Loucy (cell line): ENCODE data around the gene RERE.

Source experiments
- H2AFZ ChIP-seq: fragments of 200-600 bp; sonication (generic); 2 replicates; pipeline ENCODE4 v1.6.0; 2016; ENCODE audit warnings: antibody characterized with exemption, mild to moderate bottlenecking, low read length, moderate library complexity
- H3F3A ChIP-seq: fragments of 200-600 bp; 2 replicates; pipeline ENCODE4 v1.6.0; 2016; ENCODE audit warnings: antibody characterized with exemption, low read depth, mild to moderate bottlenecking
- H3K27me3 ChIP-seq: fragments of 200-600 bp; sonication (generic); 2 replicates; pipeline ENCODE4 v1.6.1; 2014; ENCODE audit warnings: low read length, mild to moderate bottlenecking; ENCODE audit not compliant: insufficient read depth, poor library complexity, severe bottlenecking
- H3K36me3 ChIP-seq: fragments of 200-600 bp; sonication (generic); 2 replicates; pipeline ENCODE4 v1.6.1; 2016; ENCODE audit warnings: low read length; ENCODE audit not compliant: insufficient read depth
- H3K4me1 ChIP-seq: fragments of 200-600 bp; sonication (generic); 2 replicates; pipeline ENCODE4 v1.5.1; 2014; ENCODE audit warnings: low read length, mild to moderate bottlenecking; ENCODE audit not compliant: insufficient read depth, poor library complexity, severe bottlenecking
- H3K4me2 ChIP-seq: fragments of 200-600 bp; sonication (generic); 2 replicates; pipeline ENCODE4 v1.6.0; 2014; ENCODE audit warnings: antibody characterized with exemption, low read length, low read depth, mild to moderate bottlenecking; ENCODE audit not compliant: poor library complexity, severe bottlenecking
- H3K4me3 ChIP-seq: fragments of 200-600 bp; sonication (generic); 2 replicates; pipeline ENCODE4 v1.5.1; 2014; ENCODE audit warnings: low read length, mild to moderate bottlenecking, mixed read lengths; ENCODE audit not compliant: poor library complexity, severe bottlenecking
- H3K79me2 ChIP-seq: fragments of 200-600 bp; sonication (generic); 2 replicates; pipeline ENCODE4 v1.6.1; 2014; ENCODE audit warnings: low read length; ENCODE audit not compliant: insufficient read depth
- H3K9ac ChIP-seq: fragments of 200-600 bp; sonication (generic); 2 replicates; pipeline ENCODE4 v1.6.0; 2014; ENCODE audit warnings: mild to moderate bottlenecking, low read depth, low read length, moderate library complexity; ENCODE audit not compliant: poor library complexity, severe bottlenecking
- H3K9me2 ChIP-seq: fragments of 200-600 bp; sonication (generic); replicated peaks from 2 replicates; pipeline ENCODE4 v1.6.1; 2016; ENCODE audit warnings: low read depth, low read length, mixed read lengths
- H3K9me3 ChIP-seq: fragments of 200-600 bp; sonication (generic); 2 replicates; pipeline ENCODE4 v1.6.1; 2014; ENCODE audit warnings: mild to moderate bottlenecking, antibody characterized with exemption, low read length, low read depth; ENCODE audit not compliant: insufficient read depth
- H4K20me1 ChIP-seq: fragments of 200-600 bp; sonication (generic); 2 replicates; pipeline ENCODE4 v1.6.0; 2014; ENCODE audit warnings: antibody characterized with exemption, low read length, mild to moderate bottlenecking; ENCODE audit not compliant: insufficient read depth, poor library complexity, severe bottlenecking
- EZH2phosphoT487 ChIP-seq: fragments of 200-600 bp; IDR thresholded peaks from 2 replicates; pipeline ENCODE4 v1.6.1; 2018; ENCODE audit warnings: antibody characterized with exemption, mild to moderate bottlenecking, moderate library complexity, borderline replicate concordance
- TF ChIP-seq, protein P1 (sequence below): fragments of 200-600 bp; sonication (generic); conservative IDR thresholded peaks from 2 replicates; pipeline ENCODE4 v1.5.1; 2014; ENCODE audit warnings: mild to moderate bottlenecking, antibody characterized with exemption, low read length

Gene RERE

DNA sequence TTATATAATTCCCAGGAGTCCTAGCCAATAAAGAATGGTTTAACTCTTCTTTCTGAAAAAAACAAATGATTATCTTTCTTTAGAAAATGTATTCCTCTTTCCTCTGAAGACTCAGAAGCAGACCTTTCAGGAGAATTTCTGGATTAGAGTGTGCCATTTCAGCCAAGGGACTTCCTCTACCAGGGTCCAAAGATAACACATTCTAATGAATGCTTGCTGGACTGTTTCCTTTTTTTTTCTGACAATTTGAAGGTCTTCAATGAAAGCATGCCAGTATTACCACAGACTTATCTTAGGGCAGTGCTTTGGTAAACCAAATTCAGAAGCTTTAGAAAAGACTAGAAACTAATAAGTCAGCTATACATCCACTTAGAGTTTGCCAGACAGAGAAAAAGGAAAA is 80.5 kb downstream of the RERE start:
- Histone ChIP-seq H2AFZ (no peak overlapping the region), H3K9me2 (no peaks in the 10 kb centered on the region), H3K36me3 (peaks cover 10% of the 10 kb centered on the region; the same call in 1 of the 2 replicates), H3F3A (no peaks in the 10 kb centered on the region), H3K9ac (no peak overlapping the region), H3K9me3 (peaks cover 5% of the 10 kb centered on the region; the same call in 1 of the 2 replicates), H3K4me3 (no peak overlapping the region), H3K79me2 (peaks cover 40% of the 10 kb centered on the region; the same call in 1 of the 2 replicates), H3K27me3 (no peaks in the 10 kb centered on the region), H3K4me2 (no peak overlapping the region), H3K4me1 (peaks cover 8% of the 10 kb centered on the region), H4K20me1 (no peaks in the 10 kb centered on the region)
- TF ChIP-seq, protein P1, sequence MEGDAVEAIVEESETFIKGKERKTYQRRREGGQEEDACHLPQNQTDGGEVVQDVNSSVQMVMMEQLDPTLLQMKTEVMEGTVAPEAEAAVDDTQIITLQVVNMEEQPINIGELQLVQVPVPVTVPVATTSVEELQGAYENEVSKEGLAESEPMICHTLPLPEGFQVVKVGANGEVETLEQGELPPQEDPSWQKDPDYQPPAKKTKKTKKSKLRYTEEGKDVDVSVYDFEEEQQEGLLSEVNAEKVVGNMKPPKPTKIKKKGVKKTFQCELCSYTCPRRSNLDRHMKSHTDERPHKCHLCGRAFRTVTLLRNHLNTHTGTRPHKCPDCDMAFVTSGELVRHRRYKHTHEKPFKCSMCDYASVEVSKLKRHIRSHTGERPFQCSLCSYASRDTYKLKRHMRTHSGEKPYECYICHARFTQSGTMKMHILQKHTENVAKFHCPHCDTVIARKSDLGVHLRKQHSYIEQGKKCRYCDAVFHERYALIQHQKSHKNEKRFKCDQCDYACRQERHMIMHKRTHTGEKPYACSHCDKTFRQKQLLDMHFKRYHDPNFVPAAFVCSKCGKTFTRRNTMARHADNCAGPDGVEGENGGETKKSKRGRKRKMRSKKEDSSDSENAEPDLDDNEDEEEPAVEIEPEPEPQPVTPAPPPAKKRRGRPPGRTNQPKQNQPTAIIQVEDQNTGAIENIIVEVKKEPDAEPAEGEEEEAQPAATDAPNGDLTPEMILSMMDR: no peak
- no peak for TF ChIP-seq EZH2phosphoT487

DNA sequence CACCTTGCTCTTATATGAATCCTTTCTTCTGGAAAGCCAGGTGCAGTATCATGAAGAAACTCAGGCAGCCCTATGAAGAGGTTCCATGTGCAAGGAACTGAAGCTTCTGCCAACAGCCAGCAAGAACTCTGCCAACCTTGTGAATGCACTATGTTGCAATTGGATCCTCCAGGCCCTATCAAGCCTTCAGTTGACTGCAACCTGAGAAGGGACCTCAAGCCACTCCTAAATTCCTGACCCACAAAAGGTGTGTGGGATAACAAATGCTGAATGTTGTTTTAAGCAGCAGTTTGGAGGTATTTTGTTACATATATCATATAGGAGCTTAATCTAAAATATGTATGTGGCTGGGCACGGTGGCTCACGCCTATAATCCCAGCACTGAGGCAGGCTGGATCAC is 84.0 kb downstream of the RERE start:
- H3K4me3 ChIP-seq: no peak overlapping the region
- H3K9ac ChIP-seq: no peak overlapping the region
- TF ChIP-seq, protein P1: no peak
- TF ChIP-seq EZH2phosphoT487: no peak
- peaks cover 26% of the 10 kb centered on the region for H3K79me2 ChIP-seq
- H3F3A ChIP-seq: no peaks in the 10 kb centered on the region
- peaks cover 6% of the 10 kb centered on the region; the same call in 1 of the 2 replicates for H3K9me3 ChIP-seq
- H3K27me3 ChIP-seq: no peaks in the 10 kb centered on the region
- H4K20me1 ChIP-seq: no peaks in the 10 kb centered on the region
- no peak overlapping the region for H3K4me2 ChIP-seq
- no peak overlapping the region for H2AFZ ChIP-seq
- H3K4me1 ChIP-seq: no peaks in the 10 kb centered on the region
- no peaks in the 10 kb centered on the region; the same call in 1 of the 2 replicates for H3K36me3 ChIP-seq
- H3K9me2 ChIP-seq: no peaks in the 10 kb centered on the region

DNA sequence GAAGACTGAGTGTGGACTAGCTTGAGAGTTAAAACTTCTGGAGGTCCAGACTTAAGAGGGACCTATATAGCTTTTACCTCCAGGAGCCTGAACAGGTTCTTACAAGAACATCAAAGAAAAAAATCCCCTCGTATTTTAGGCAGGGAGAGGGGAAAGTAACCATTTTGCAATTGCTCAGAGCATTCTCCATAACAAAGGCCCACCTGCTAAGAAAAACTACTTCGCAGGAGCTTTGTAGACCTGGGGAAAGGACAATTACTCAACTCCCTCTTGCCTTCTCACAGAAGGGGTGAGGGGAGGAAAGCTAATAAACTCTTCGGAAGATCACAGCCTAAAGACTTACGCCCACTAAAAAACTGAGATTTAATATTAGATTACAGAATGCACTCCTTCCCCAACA is 86.3 kb downstream of the RERE start:
- no peak overlapping the region for H2AFZ ChIP-seq
- no peaks in the 10 kb centered on the region for H3K9me2 ChIP-seq
- H3K9ac ChIP-seq: no peak overlapping the region
- peaks cover 3% of the 10 kb centered on the region for H4K20me1 ChIP-seq
- peaks cover 32% of the 10 kb centered on the region for H3K79me2 ChIP-seq
- H3K36me3 ChIP-seq: no peaks in the 10 kb centered on the region; the same call in 1 of the 2 replicates
- no peaks in the 10 kb centered on the region for H3K4me1 ChIP-seq
- no peaks in the 10 kb centered on the region for H3K27me3 ChIP-seq
- no peaks in the 10 kb centered on the region for H3F3A ChIP-seq
- TF ChIP-seq, protein P1: no peak
- no peak for TF ChIP-seq EZH2phosphoT487
- no peak overlapping the region for H3K4me2 ChIP-seq
- H3K4me3 ChIP-seq: no peak overlapping the region
- H3K9me3 ChIP-seq: peaks cover 6% of the 10 kb centered on the region; the same call in 1 of the 2 replicates
